HG03432 (cell line): Measurements from ENCODE around the gene PRDM13.

ENCODE experiments used
- ATAC-seq: cut with Tn5 transposase; IDR thresholded peaks from one replicate; pipeline ENCODE4 v1.9.1; 2021; ENCODE audit warnings: mild to moderate bottlenecking, moderate library complexity; ENCODE audit not compliant: unreplicated experiment

PRDM13 gene

DNA sequence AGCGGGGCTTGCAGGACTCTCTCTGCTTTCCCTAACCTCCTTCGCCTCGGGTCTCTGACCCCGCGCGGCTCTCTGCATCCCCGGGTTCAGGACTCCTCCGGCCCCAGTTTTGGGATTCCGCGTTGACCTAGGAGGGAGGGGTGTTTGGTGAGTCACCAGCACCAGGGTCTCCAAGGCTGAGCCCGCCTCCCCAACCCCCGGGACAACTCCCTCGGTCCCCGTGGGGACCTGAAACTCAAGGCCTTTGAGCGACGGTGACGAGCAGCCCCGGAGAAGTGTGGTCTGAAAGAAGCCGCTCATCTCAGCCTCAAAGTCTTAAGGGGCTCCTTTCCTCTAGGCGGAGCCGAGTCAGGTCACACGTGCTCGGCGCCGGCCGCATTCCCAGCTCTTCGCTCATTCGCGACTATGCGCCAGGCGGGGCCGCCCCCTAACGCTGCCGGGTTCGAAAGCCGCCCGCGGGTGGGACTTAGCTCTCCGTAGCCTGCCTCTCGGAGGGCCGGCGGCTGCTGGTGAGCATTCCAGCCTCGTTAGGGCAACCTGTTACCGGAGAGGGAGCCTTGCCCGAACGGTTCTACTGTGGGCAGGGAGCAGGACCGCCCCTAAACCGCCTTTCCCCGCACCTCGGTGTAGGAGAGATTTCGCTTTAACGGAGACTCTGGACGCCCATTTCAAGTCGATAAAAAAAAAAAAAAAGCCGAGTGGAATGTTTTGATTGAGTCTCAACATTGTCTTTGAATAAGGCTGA lies 3.0 kb upstream of the PRDM13 start:
- peak; percentile 49 for ATAC-seq

- no peak for ATAC-seq
Measured at GRCh38 chr6:99604166-99605073, 2.2 kb upstream of the PRDM13 start.

DNA sequence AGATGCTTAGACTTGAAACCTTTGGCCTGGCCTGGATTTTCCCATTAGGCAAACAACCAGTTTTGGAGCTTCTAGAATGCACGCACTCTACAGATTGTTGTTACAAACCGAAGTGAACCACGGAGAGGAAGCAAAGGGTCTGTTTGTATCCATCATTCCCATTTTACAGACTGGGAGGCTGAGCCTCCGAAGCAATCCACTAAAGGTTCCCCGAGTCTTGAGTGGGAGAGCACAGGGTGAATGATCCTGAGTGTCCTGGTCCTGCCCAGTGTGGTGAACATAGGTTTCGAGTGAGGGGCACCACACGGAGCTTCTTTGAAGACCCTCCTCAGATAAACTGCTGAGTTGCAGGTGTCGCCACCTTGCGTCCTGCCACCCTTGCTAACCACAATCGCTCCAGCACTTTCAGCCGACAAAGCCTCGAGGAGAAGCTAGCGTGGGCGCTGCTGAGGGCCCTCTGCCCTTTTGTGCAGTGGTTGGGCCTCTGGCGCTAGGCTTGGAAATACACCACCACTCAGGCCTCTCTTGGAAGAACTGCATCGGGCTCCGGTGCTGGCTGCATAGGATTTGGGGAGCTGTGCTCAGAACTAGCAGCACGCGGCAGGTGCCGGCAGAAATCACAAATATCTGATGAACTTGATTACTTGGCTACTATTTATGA lies 1.4 kb upstream of the PRDM13 start:
- no peak for ATAC-seq

DNA sequence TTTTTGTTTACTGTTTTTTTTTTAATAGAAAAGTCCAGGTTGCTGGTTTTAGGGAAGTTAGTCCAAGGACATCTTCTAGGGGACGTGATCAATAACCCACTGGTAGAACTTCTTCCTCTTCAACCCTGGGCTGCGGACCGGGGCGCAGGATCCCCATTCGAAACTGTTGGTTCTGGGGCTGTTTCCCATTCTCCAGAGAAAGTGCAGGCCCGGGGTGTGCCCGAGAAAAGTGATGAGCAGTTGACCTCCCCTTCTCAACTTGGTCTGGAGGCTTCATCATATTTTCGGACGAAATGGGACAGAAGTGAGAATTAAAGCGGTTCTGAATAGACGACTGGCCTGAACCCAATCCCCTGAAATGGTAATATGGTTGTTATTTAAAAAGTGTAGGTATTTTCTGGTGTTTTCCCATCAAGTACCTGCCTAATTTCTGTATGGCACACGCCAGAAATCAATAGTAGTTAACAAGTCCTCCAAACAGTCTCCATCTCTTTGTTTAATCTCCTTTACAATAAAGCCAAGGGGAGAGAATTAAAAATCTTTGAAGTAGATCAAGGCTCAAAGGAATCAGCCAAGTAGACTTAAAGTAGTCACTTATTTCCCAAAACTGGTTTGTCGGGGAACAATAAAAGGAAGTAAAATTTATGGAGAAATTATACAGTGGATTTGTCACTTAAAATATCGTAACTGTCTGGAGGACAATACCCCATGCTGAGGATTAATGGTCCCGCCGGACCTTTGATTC lies 550 bp upstream of the PRDM13 start:
- no peak for ATAC-seq

GRCh38 chr6:99607416-99608036 lies 893 bp downstream of the PRDM13 start:
- ATAC-seq, result no peak

DNA sequence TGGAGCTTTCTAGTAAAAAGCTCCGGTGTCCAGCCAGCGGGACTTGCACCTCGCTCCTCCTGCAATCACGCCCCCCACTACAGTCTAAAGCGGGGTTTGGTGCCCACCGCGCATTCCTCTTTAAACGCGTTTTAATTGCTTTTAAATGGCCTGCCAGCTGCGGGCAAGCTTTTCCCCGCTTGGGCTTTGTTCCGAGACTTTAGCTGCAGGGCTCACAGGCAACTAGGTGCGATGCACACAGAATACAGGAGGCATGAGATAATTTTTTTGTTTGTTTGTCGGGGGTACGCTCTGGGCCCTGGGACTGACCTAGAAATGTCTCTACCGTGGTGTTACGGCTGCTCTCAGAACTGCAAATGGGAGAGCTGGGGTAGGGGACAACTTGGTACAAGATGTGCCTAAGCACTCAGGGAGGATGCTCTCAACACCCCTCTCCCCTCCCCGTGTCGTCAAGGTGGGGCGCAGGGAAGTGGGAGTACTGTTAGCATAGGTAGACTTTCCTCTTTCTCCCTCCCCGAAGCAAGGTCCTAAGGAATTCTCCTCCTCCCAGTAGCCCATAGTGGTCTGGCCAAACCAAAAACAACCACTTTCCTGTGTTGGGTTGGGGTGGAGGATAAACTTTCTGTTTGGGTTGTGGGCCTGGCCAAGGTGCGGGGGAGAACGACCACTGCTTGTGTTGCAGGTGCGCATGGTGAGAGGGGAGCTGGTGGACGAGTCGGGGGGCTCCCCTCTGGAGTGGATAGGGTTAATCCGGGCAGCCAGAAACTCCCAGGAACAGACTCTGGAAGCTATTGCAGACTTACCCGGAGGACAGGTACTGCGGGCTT lies 1.6 kb downstream of the PRDM13 start:
- ATAC-seq, result no peak

- ATAC-seq, result no peak
Measured at GRCh38 chr6:99608886-99609482, 2.4 kb downstream of the PRDM13 start.

GRCh38 chr6:99609905-99610489 lies 3.4 kb downstream of the PRDM13 start:
- no peak for ATAC-seq

- peak; percentile 56 for ATAC-seq
Measured at GRCh38 chr6:99611148-99611547, 4.5 kb downstream of the PRDM13 start.

- peak; percentile 5 for ATAC-seq
Measured at GRCh38 chr6:99612551-99613408, 6.1 kb downstream of the PRDM13 start.

DNA sequence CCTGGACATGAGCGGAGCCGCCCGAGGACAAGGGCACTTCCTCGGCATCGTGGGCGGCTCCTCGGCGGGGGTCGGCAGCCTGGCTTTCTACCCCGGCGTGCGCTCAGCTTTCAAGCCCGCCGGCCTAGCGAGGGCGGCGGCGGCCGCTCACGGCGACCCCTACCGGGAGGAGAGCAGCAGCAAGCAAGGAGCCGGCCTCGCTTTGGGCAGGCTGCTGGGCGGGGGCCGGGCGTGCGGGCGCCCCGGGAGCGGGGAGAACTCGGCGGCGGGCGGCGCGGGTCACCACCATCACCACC lies 6.7 kb downstream of the PRDM13 start:
- peak; percentile 69 for ATAC-seq

GRCh38 chr6:99613705-99614429 lies 7.2 kb downstream of the PRDM13 start:
- peak; percentile 71 for ATAC-seq

DNA sequence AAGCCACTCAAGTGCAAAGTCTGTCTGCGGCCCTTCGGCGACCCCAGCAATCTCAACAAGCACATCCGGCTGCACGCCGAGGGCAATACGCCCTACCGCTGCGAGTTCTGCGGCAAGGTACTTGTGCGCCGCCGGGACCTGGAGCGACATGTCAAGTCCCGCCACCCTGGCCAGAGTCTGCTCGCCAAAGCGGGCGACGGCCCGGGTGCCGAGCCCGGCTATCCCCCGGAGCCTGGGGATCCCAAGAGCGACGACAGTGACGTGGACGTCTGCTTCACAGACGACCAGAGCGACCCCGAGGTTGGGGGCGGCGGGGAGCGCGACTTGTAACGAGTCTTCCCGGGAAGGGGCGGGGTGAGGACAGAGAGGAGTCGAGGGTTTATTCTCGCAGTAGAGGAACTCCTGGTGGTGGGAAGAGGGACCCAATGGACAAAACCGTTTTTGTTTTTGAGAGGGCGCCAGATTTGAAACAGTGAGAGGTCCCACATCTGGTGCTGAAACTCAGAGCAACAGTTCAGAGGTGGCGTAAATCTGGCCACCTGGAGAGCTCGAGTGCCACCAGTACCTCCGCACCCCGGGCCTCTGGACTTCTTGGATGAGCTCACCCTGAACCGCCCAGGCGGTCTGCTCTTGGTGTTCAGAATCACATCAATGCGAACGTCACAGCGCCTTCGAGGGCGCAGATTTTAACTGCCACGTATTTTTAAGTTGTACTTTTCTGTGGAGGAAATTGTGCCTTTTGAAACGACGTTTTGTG lies 8.0 kb downstream of the PRDM13 start:
- ATAC-seq, result peak; percentile 10

GRCh38 chr6:99617131-99617530 lies 10.5 kb downstream of the PRDM13 start:
- no peak for ATAC-seq

DNA sequence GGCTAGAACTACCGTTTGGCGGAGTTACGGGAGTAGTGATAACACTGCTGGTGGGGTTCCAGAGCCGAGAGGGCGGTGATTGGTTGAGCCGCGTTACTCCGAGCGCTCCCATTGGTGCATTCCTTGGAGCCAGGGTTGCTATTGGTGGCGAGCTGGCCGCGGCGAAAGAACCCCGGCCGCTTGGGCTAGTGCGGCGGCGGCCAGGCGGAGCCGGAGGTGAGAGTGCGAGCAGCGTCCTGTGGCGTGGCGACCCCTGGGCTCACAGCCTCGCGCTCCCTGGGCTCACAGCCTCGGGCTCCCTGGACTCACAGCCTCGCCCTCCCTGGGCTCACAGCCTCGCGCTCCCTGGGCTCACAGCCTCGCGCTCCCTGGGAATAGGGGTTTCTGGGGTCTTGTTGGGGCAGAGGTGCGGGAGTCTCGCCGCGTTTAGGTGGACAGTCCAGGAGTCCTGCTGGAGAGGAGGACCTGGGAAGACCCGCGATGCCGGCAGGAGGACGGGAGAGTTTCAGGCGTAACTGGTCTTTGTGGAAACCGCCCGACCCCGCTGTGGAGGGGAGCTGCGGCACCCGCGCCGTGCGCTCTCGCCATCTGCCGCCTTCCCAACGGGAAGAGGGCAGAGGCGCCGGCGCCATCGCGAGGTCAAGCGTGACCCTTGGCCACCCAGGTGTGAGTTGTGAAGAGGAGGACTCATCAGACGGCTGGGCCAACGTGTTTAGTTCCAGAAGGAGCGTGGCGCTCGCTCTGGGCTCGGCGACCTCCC lies 12.2 kb downstream of the PRDM13 start:
- ATAC-seq, result no peak

- ATAC-seq, result no peak
Measured at GRCh38 chr6:99619409-99619762, 12.8 kb downstream of the PRDM13 start.
